Subcutaneous abdominal adipose tissue (tissue), 5 donors: ENCODE results near the gene ABCA4.

Experiments
- H3K27ac ChIP-seq: one replicate; pipeline ENCODE4 v1.7.0; 2013; ENCODE audit warnings: low read depth, mild to moderate bottlenecking, inconsistent platforms, low read length, moderate library complexity
- H3K27me3 ChIP-seq, 5 donors: one replicate each; pipeline ENCODE4 v1.7.0; 2013; ENCODE audit warnings: low read length in 5 of 5, inconsistent platforms in 1 of 5; ENCODE audit not compliant: control insufficient read depth in 5 of 5, insufficient read depth in 4 of 5
- H3K36me3 ChIP-seq, 5 donors: one replicate each; pipeline ENCODE4 v1.7.0; 2013; ENCODE audit warnings: low read length in 5 of 5; ENCODE audit not compliant: control insufficient read depth in 5 of 5, insufficient read depth in 5 of 5
- H3K4me1 ChIP-seq, 5 donors: one replicate each; pipeline ENCODE4 v1.7.0; 2013; ENCODE audit warnings: low read length in 5 of 5, mild to moderate bottlenecking in 3 of 5, moderate library complexity in 1 of 5; ENCODE audit not compliant: control insufficient read depth in 5 of 5, insufficient read depth in 5 of 5
- H3K4me3 ChIP-seq, 5 donors: one replicate each; pipeline ENCODE4 v1.7.0; 2013; ENCODE audit warnings: low read length in 5 of 5, low read depth in 1 of 5
- H3K9ac ChIP-seq, 5 donors: one replicate each; pipeline ENCODE4 v1.7.0; 2013; ENCODE audit warnings: low read length in 5 of 5, mild to moderate bottlenecking in 4 of 5, moderate library complexity in 3 of 5
- H3K9me3 ChIP-seq, 5 donors: one replicate each; pipeline ENCODE4 v1.7.0; 2013; ENCODE audit warnings: low read length in 5 of 5; ENCODE audit not compliant: control insufficient read depth in 5 of 5
- donor health status: healthy.
- donor health status: healthy.
- donor health status: healthy.
- donor health status: healthy.
- donor health status: healthy.

ABCA4 gene

GRCh38 chr1:93972341-93972740 is 148.6 kb downstream of the ABCA4 start:
- Histone ChIP-seq H3K36me3 (no peaks in the 10 kb centered on the region), H3K27ac (no peak overlapping the region), H3K9ac (no peak overlapping the region), H3K9me3 (no peaks in the 10 kb centered on the region), H3K27me3 (no peaks in the 10 kb centered on the region), H3K4me3 (no peak overlapping the region), H3K4me1 (no peaks in the 10 kb centered on the region)

GRCh38 chr1:93969887-93970286 is 151.1 kb downstream of the ABCA4 start:
- no peak overlapping the region for H3K27ac ChIP-seq
- no peaks in the 10 kb centered on the region for H3K36me3 ChIP-seq
- no peaks in the 10 kb centered on the region for H3K9me3 ChIP-seq
- no peak overlapping the region for H3K9ac ChIP-seq
- H3K4me1 ChIP-seq: no peaks in the 10 kb centered on the region
- no peak overlapping the region for H3K4me3 ChIP-seq
- H3K27me3 ChIP-seq: no peaks in the 10 kb centered on the region

GRCh38 chr1:93969371-93969770 is 151.6 kb downstream of the ABCA4 start:
- Histone ChIP-seq H3K27me3 (no peaks in the 10 kb centered on the region), H3K36me3 (no peaks in the 10 kb centered on the region), H3K4me3 (no peak overlapping the region), H3K27ac (no peak overlapping the region), H3K9ac (no peak overlapping the region), H3K9me3 (no peaks in the 10 kb centered on the region), H3K4me1 (no peaks in the 10 kb centered on the region)

DNA sequence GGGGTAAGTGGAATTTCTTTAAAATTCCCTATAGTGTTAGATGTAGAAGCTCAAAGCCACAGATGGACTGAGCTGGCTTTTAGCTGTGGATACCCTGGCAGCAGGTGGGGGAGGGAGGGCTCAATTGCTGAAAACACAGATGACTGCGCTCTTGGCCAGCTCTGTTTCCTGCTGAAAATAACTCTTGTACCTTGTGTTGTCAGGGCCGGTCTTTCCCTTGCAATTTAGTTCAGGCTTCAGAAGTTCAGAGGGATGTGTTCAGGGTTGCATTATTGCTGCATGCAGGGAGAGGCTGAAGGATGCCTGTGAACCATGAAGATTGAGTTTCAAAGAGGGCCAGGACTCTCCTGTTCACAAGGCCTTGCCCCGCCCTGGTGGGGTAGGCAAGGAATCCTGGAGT is 153.6 kb downstream of the ABCA4 start:
- no peak overlapping the region for H3K4me3 ChIP-seq
- H3K36me3 ChIP-seq: no peaks in the 10 kb centered on the region
- H3K9me3 ChIP-seq: no peaks in the 10 kb centered on the region
- no peaks in the 10 kb centered on the region for H3K4me1 ChIP-seq
- no peaks in the 10 kb centered on the region for H3K27me3 ChIP-seq
- no peak overlapping the region for H3K27ac ChIP-seq
- no peak overlapping the region for H3K9ac ChIP-seq

DNA sequence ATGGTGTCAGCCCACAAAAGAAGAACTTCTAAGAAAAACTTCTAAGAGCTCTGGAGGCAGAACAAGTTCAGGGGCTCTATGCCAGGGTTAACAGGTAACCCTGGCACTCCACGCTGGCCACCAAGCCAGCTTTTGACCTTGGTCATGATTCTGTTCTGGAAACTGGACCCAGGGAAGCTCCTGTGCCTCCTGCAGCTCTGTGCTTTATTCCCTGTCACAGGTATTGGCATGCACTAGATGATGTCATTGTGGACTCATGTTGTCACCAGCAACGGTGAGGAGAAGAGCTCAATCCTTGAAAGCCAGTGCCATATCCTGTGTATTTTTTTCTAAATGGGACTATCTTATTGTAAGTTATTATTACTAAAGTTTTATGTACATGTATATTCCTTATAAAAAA is 155.1 kb downstream of the ABCA4 start:
- no peaks in the 10 kb centered on the region for H3K36me3 ChIP-seq
- peaks cover 0 to 3% (median 0%) of the 10 kb centered on the region in 5 donors for H3K27me3 ChIP-seq
- no peaks in the 10 kb centered on the region for H3K9me3 ChIP-seq
- no peak overlapping the region for H3K9ac ChIP-seq
- no peak overlapping the region for H3K4me3 ChIP-seq
- no peaks in the 10 kb centered on the region for H3K4me1 ChIP-seq
- no peak overlapping the region for H3K27ac ChIP-seq

- peaks cover 0 to 3% (median 0%) of the 10 kb centered on the region in 5 donors for H3K27me3 ChIP-seq
- H3K4me1 ChIP-seq: no peaks in the 10 kb centered on the region
- H3K27ac ChIP-seq: no peak overlapping the region
- H3K9ac ChIP-seq: no peak overlapping the region
- H3K9me3 ChIP-seq: no peaks in the 10 kb centered on the region
- no peaks in the 10 kb centered on the region for H3K36me3 ChIP-seq
- no peak overlapping the region for H3K4me3 ChIP-seq
Measured at GRCh38 chr1:93965256-93965655, 155.7 kb downstream of the ABCA4 start.

DNA sequence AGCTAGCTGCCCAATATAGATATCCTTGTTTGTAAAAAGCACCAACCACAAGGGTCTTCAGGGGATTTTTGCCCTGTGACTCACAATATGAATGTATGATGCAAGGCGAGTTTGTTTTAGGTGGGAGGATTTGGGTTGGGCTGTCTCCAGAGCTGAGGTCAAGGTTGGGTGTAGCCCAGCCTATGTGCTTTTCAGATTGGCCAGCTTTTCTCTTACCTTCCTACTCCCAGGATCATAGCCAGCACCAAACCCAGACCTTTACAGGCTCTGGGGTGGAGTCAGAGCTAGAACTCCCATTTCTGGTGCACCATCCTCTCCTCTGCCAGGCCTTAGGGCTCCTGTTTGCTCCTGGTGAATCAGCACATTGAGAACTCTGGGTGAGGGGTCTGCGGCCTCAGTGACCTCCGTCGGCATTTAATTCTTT is 156.2 kb downstream of the ABCA4 start:
- Histone ChIP-seq H3K36me3 (no peaks in the 10 kb centered on the region), H3K27me3 (peaks cover 0 to 3% (median 0%) of the 10 kb centered on the region in 5 donors), H3K27ac (no peak overlapping the region), H3K9ac (no peak overlapping the region), H3K9me3 (no peaks in the 10 kb centered on the region), H3K4me1 (no peaks in the 10 kb centered on the region), H3K4me3 (no peak overlapping the region)

GRCh38 chr1:93964096-93964776 is 156.7 kb downstream of the ABCA4 start:
- no peak overlapping the region for H3K9ac ChIP-seq
- H3K36me3 ChIP-seq: no peaks in the 10 kb centered on the region
- H3K27me3 ChIP-seq: peaks cover 0 to 3% (median 0%) of the 10 kb centered on the region in 5 donors
- no peaks in the 10 kb centered on the region for H3K9me3 ChIP-seq
- no peak overlapping the region for H3K4me3 ChIP-seq
- H3K4me1 ChIP-seq: no peaks in the 10 kb centered on the region
- H3K27ac ChIP-seq: no peak overlapping the region

- no peaks in the 10 kb centered on the region for H3K9me3 ChIP-seq
- no peak overlapping the region for H3K27ac ChIP-seq
- no peaks in the 10 kb centered on the region for H3K36me3 ChIP-seq
- H3K27me3 ChIP-seq: peaks cover 0 to 3% (median 0%) of the 10 kb centered on the region in 5 donors
- H3K4me3 ChIP-seq: no peak overlapping the region
- no peak overlapping the region for H3K9ac ChIP-seq
- no peaks in the 10 kb centered on the region for H3K4me1 ChIP-seq
Measured at GRCh38 chr1:93963585-93963984, 157.4 kb downstream of the ABCA4 start.

DNA sequence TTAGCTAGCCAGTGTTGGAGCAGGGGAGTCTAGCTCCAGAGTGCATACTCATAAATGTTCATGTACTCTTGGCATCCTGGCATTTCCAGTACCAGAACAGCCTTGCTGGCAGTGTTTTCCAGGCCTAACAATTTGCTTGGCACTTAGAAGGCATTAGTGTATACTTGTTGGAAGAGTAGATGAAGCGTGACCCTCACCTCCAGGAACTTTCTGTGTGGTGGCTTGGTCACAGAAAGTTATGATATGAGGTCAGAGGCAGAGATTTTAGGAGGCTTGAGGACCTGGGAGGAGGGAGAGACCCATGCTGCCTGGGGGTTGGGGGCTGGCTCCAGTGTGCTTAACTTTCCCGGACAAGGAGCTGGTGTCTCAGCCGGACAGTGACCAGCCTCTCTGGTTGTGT is 159.0 kb downstream of the ABCA4 start:
- no peaks in the 10 kb centered on the region for H3K4me1 ChIP-seq
- peaks cover 0 to 4% (median 0%) of the 10 kb centered on the region in 5 donors for H3K9me3 ChIP-seq
- no peak overlapping the region for H3K27ac ChIP-seq

More for the DNA sequence above, 159.0 kb downstream of the ABCA4 start:
- H3K4me3 ChIP-seq: no peak overlapping the region
- no peak overlapping the region for H3K9ac ChIP-seq
- no peaks in the 10 kb centered on the region for H3K36me3 ChIP-seq
- peaks cover 0 to 3% (median 0%) of the 10 kb centered on the region in 5 donors for H3K27me3 ChIP-seq
